HT-29 (cell line): ENCODE results near the gene CIITA. TPM values are rescaled to one million over a fixed set of nuclear protein-coding genes. Genes with fewer than 3 reads are reported as not detected.

Source experiments
- DNase-seq: peaks from one replicate; pipeline ENCODE4 v3.0.0-alpha.2; 2015; ENCODE audit warnings: low spot score
- total RNA-seq: library from RNA; depleted of rRNA; stranded (reverse); fragments of >200 nt; shearing (Covaris generic); gene quantifications from 2 replicates; pipeline ENCODE4 v1.2.3, GENCODE V29; 2014

CIITA gene
- total RNA-seq, 1 experiment from 2014 or later: not detected

- no peak for DNase-seq
Measured at GRCh38 chr16:10878644-10879501, 1.9 kb downstream of the CIITA start.

DNA sequence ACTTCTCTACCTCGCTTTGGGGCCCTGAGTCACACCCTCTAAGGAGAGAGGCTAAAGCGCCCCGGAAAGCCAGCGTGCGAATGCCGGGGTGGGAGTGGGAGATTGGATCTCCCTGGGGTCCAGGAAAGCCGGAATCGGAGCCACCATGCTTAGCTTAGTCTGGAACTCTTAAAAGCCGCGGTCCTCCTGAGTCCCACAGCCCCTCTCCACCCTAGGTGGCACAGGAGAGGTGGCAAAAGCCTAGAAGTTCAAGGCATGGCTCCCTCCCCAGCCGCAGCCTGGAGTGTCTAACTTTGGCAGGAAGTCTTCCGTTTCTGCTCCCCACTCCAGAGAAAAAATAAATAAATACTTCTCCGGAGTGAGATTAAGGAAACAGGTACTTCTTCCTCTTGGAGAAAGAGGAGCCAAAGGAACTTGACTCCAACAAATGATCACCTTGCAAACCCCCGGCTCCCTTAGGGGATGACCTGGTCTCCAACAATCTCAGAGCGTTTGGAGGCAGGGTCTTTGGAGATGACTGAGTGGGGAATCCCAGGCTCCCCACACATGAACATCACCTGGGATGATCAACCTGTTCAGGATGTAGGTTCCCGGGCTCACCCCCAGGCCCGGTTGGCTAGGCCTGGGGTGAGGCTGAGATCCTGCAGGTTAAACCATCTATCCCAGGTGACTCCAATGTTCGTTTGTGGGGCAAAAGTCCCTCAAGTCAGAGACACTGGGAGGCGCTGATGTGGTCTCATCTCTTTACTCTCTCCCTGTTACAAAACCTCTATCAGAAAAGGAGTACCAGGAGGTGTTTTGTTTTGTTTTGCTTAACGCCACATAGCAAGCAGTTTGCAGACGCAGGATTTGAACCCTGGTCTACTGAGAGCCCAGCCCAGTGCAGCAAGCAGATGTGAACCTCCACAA is 2.9 kb downstream of the CIITA start:
- DNase-seq: no peak

DNA sequence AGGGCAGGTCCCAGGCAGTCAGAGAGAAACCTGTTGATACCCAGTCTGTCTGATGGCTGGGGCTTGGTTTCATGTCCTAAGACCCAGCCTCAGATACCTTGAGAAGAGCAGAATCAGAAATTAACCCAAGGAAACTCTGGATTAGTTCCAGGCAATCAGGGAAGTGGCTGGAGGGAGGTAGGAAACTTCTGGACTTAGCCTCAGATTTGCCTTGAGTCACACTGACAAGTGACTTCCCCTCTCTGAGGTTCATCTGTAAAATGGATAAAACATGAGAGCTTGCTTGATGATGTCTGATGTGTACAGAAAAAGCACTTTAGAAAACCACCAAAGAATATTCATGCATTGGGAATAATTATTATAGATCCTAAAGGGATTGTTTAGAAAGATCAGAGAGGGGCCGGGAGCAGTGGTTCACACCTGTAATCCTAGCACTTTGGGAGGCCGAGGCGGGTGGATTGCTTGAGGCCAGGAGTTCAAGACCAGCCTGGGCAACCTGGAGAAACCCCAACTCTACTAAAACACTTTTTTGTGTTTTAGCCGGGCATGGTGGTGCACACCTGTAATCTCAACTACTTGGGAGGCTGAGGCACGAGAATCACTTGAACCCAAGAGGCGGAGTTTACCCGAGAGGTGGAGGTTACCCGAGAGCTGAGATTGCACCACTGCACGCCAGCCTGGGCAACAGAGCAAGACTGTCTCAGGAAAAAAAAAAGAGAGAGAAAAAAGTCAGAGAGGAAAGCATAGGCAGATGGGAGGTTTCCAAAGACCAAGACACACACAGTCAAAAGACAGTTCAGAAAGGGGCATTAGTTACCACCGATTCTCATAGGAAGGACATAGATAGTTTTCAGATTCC is 3.8 kb downstream of the CIITA start:
- no peak for DNase-seq

GRCh38 chr16:10881479-10882030 is 4.6 kb downstream of the CIITA start:
- no peak for DNase-seq

DNA sequence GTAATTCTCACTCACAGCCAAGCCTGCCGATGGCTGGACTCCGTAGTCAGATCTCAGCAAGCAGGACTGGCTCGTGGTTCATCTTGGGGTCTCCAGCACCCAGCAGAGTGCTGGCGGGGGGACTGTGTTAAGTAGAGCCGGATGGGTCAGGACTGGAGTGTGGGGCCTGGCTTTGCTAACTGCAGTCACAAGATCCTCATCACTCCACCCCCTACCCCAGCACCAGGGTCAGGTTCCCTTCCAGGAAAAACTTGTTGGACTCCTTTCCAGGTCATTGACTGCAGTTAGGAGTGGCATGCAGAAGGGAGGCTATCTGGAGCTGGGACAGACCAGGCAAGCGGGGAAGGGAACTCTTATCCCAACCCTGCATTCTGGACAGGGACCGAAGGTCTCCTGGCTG is 6.0 kb downstream of the CIITA start:
- no peak for DNase-seq

- DNase-seq: no peak
Measured at GRCh38 chr16:10885246-10885645, 8.2 kb downstream of the CIITA start.

- DNase-seq: no peak
Measured at GRCh38 chr16:10888320-10888937, 11.4 kb downstream of the CIITA start.

DNA sequence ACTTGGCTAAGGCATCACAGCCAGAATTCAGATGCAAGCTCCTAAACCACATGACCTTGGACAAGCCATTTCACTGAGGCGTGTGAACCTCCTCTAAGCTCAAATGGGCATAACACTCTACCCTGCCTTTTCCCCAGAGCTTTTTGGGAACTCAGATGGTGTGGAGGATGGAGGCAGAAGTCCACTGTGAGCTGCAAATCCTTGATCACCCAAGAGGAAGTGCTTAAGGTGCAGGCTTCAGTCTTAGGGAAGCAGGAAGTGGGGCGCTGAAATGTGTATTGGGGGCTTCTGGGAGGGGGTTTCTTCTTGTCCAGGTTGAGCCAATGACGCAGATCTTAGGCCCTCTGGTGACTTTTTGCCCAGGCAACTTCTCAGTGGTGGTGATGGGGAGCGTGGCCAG is 12.9 kb downstream of the CIITA start:
- no peak for DNase-seq

- no peak for DNase-seq
Measured at GRCh38 chr16:10892782-10893318, 15.8 kb downstream of the CIITA start.

DNA sequence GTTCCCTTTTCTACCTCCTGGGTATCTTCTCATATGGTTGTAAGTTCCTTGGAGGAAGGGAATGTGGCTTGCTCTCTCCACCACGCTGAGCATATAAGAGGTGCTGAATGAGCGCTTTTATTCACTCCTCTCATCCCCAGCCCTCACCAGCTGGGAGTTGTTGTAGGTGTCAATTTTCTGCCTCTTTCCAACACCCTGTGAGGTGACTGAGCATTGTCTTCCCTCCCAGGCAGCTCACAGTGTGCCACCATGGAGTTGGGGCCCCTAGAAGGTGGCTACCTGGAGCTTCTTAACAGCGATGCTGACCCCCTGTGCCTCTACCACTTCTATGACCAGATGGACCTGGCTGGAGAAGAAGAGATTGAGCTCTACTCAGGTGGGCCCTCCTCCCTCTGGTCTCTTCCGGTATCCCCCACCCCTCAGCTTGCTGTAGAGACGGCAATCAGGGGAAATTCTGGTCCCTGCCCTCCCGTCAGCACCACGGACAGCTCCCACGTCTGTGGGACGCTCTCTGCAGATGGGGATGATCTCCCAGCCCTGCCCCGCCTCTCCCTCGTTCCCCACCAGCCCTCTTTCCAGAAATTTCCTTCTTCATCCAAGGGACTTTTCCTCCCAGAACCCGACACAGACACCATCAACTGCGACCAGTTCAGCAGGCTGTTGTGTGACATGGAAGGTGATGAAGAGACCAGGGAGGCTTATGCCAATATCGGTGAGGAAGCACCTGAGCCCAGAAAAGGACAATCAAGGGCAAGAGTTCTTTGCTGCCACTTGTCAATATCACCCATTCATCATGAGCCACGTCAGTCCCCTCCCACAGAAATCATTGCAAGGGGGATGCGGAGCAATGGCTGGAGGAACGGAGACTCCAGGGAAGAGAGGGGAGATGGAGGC is 18.3 kb downstream of the CIITA start:
- no peak for DNase-seq

GRCh38 chr16:10896165-10896564 is 19.2 kb downstream of the CIITA start:
- no peak for DNase-seq

- no peak for DNase-seq
Measured at GRCh38 chr16:10896723-10897122, 19.7 kb downstream of the CIITA start.

GRCh38 chr16:10897134-10897533 is 20.1 kb downstream of the CIITA start:
- DNase-seq: no peak

DNA sequence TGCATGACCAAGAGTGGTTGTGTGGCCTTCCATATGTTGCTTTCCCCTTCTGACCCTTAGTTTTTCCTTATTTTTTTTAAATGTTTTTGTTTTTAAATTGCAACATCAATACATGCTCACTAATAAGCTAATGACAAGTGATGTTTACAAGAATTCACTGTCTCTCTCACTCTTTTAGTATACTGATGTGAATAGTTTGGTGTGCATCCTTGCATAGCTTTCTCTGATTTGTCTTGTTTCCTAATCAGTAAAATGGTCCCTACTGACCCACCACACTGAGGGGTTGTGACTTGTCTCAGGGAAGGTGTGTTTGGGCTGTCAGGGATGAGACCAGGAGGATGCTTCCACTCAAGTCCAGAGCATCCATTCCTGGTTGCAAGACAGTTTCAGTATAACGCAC is 26.0 kb downstream of the CIITA start:
- no peak for DNase-seq

- DNase-seq: no peak
Measured at GRCh38 chr16:10906482-10906881, 29.5 kb downstream of the CIITA start.

DNA sequence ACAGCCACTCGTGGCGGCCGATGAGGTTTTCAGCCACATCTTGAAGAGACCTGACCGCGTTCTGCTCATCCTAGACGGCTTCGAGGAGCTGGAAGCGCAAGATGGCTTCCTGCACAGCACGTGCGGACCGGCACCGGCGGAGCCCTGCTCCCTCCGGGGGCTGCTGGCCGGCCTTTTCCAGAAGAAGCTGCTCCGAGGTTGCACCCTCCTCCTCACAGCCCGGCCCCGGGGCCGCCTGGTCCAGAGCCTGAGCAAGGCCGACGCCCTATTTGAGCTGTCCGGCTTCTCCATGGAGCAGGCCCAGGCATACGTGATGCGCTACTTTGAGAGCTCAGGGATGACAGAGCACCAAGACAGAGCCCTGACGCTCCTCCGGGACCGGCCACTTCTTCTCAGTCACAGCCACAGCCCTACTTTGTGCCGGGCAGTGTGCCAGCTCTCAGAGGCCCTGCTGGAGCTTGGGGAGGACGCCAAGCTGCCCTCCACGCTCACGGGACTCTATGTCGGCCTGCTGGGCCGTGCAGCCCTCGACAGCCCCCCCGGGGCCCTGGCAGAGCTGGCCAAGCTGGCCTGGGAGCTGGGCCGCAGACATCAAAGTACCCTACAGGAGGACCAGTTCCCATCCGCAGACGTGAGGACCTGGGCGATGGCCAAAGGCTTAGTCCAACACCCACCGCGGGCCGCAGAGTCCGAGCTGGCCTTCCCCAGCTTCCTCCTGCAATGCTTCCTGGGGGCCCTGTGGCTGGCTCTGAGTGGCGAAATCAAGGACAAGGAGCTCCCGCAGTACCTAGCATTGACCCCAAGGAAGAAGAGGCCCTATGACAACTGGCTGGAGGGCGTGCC is 30.1 kb downstream of the CIITA start:
- DNase-seq: no peak

DNA sequence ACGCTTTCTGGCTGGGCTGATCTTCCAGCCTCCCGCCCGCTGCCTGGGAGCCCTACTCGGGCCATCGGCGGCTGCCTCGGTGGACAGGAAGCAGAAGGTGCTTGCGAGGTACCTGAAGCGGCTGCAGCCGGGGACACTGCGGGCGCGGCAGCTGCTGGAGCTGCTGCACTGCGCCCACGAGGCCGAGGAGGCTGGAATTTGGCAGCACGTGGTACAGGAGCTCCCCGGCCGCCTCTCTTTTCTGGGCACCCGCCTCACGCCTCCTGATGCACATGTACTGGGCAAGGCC is 30.7 kb downstream of the CIITA start:
- no peak for DNase-seq

GRCh38 chr16:10911267-10911666 is 34.3 kb downstream of the CIITA start:
- DNase-seq: no peak

DNA sequence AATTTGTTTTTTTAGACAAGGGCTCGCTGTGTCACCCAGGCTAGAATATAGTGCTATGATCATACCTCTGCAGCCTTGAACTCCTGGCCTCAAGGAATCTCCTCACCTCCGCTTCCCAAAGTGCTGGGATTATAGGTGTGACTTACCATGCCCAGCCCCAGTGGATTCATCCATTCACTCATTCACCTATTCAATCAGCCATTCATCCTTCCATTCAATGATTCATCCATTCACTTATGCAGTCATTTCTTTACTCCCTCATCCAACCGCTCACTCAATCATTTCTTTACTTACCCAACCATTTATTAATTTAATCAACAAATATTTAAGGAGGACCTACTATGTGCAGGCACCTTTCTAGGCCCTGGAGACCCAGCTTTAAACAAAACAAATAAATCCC is 39.5 kb downstream of the CIITA start:
- no peak for DNase-seq
